Measurements from ENCODE around the gene SLC16A5. TPM values are rescaled to one million over a fixed set of nuclear protein-coding genes. Genes with fewer than 3 reads are reported as not detected.
"Not testable (repeated sequence)": the region's sequence is repeated elsewhere in the genome, so short reads cannot be mapped to it uniquely, and the experiment has no call there.

Gene SLC16A5
- total and polyA plus RNA-seq, 2 donors (not counting 1 experiment from before 2014, with no cell fraction given), result 9.3 to 14.5 TPM

- DNase-seq (no peak), ATAC-seq (ENCODE audit: low read depth) (peak; percentile 13)
- Mint-ChIP-seq H3K4me1 (peaks cover 56% of the 10 kb centered on the region), H3K4me3 (peak overlapping the region; percentile 43), H3K27ac (peak overlapping the region; percentile 71), H3K9me3 (ENCODE audit: insufficient read depth) (no peaks in the 10 kb centered on the region), H3K27me3 (no peaks in the 10 kb centered on the region)
- TF ChIP-seq EZH2 (IDR thresholded peaks at IDR 0.05; ENCODE audit: borderline replicate concordance, insufficient read depth, low read depth, low read length, poor library complexity, severe bottlenecking) (no peak), CTCF (IDR thresholded peaks at IDR 0.05) (no peak)
- CTCF ChIA-PET, result interaction anchor here (0.6 to 13.4 kb wide), 4 partner anchors 12 to 763 kb away, joined by 3 to 262 read pairs (median 10); partner anchors contain the start of gene ARMC7
- H3K4me2 ChIP-seq (replicated peaks; ENCODE audit: low read depth, low read length, poor library complexity, severe bottlenecking), result peak overlapping the region; percentile 53
- no peaks in the 10 kb centered on the region for H3K27me3 ChIP-seq (replicated peaks in 1 of 4; ENCODE audit: control extremely low read depth in 1 of 4, control insufficient read depth in 3 of 4, insufficient read depth in 4 of 4, low read length in 3 of 4)
- H3K9me3 ChIP-seq (ENCODE audit: control extremely low read depth in 1 of 3, control insufficient read depth in 2 of 3, insufficient read depth in 1 of 3, low read length in 2 of 3), result no peaks in the 10 kb centered on the region
- H3K27ac ChIP-seq (ENCODE audit: low read length in 2 of 2), result peak overlapping the region in 1 of 2 donors; percentile 41
- POLR2A ChIA-PET, result no interaction called here
- peak overlapping the region; percentile 33 for H2AFZ ChIP-seq (ENCODE audit: insufficient read depth, low read depth, low read length, poor library complexity, severe bottlenecking)
- H3K4me3 ChIP-seq (ENCODE audit: control extremely low read depth in 1 of 5, extremely low read depth in 1 of 5, insufficient read depth in 1 of 5, low read depth in 2 of 5, low read length in 4 of 5), result no peak overlapping the region
- peaks cover 28% of the 10 kb centered on the region for H3K79me2 ChIP-seq (ENCODE audit: control insufficient read depth, insufficient read depth, low read length)
- H4K20me1 ChIP-seq (ENCODE audit: control insufficient read depth, insufficient read depth, low read length, poor library complexity, severe bottlenecking), result peaks cover 22% of the 10 kb centered on the region
- peaks cover 31 to 42% of the 10 kb centered on the region in 2 donors for H3K4me1 ChIP-seq (ENCODE audit: control insufficient read depth in 2 of 2, insufficient read depth in 2 of 2, low read length in 2 of 2)
- WGBS (ENCODE audit: insufficient coverage), result 40% methylated on average over 3 of the region's 3 CpGs
- H3K36me3 ChIP-seq (replicated peaks in 1 of 2; ENCODE audit: control extremely low read depth in 1 of 2, control insufficient read depth in 1 of 2, extremely low read depth in 1 of 2, insufficient read depth in 2 of 2, low read length in 1 of 2), result peaks cover 0 to 19% of the 10 kb centered on the region in 2 experiments
- no peak overlapping the region for H3K9ac ChIP-seq (ENCODE audit: low read length)
- intact Hi-C loops (cut with micrococcal nuclease), result no loop called here
Measured at GRCh38 chr17:75125984-75126383, 38.2 kb downstream of the SLC16A5 start.

DNA sequence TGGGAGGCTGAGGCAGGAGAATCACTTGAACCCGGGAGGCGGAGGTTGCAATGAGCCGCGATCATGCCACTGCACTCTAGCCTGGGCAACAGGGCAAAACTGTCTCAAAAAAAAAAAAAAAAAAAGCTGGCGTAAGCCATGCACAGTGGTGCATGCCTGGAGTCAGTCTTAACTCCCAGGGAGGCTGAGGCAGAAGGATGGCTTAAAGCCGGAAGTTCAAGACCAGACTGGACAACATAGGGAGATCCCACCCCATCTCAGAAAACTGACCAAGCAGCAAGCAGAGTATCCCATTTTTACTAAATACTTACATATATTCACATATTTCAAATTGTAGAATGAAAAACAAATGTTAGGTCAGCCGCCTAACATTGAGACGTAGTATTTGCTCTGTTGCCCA lies 39.2 kb downstream of the SLC16A5 start:
- Histone ChIP-seq H3K4me3 (ENCODE audit: control extremely low read depth in 1 of 5, extremely low read depth in 1 of 5, insufficient read depth in 1 of 5, low read depth in 2 of 5, low read length in 4 of 5) (no peak overlapping the region), H2AFZ (ENCODE audit: insufficient read depth, low read depth, low read length, poor library complexity, severe bottlenecking) (no peak overlapping the region), H3K4me2 (replicated peaks; ENCODE audit: low read depth, low read length, poor library complexity, severe bottlenecking) (no peak overlapping the region), H3K4me1 (ENCODE audit: control insufficient read depth in 2 of 2, insufficient read depth in 2 of 2, low read length in 2 of 2) (peaks cover 31 to 45% of the 10 kb centered on the region in 2 donors), H3K27ac (ENCODE audit: low read length in 2 of 2) (peak overlapping the region in 1 of 2 donors; percentile 19), H3K79me2 (ENCODE audit: control insufficient read depth, insufficient read depth, low read length) (peaks cover 28% of the 10 kb centered on the region), H3K27me3 (replicated peaks in 1 of 4; ENCODE audit: control extremely low read depth in 1 of 4, control insufficient read depth in 3 of 4, insufficient read depth in 4 of 4, low read length in 3 of 4) (no peaks in the 10 kb centered on the region), H3K9me3 (ENCODE audit: control extremely low read depth in 1 of 3, control insufficient read depth in 2 of 3, insufficient read depth in 1 of 3, low read length in 2 of 3) (no peaks in the 10 kb centered on the region), H4K20me1 (ENCODE audit: control insufficient read depth, insufficient read depth, low read length, poor library complexity, severe bottlenecking) (peaks cover 23% of the 10 kb centered on the region), H3K36me3 (replicated peaks in 1 of 2; ENCODE audit: control extremely low read depth in 1 of 2, control insufficient read depth in 1 of 2, extremely low read depth in 1 of 2, insufficient read depth in 2 of 2, low read length in 1 of 2) (peaks cover 0 to 17% of the 10 kb centered on the region in 2 experiments), H3K9ac (ENCODE audit: low read length) (no peak overlapping the region)
- peak overlapping the region; percentile 53 for H3K27ac Mint-ChIP-seq
- intact Hi-C loops (cut with micrococcal nuclease), result no loop called here
- POLR2A ChIA-PET, result interaction anchor here (0.6 to 0.7 kb wide), 2 partner anchors 9 to 18 kb away, joined by 4 to 5 read pairs; no protein-coding TSS in a partner anchor
- no peak for TF ChIP-seq CTCF (IDR thresholded peaks at IDR 0.05)
- DNase-seq (no peak), ATAC-seq (ENCODE audit: low read depth) (no peak)
- no peaks in the 10 kb centered on the region for H3K9me3 Mint-ChIP-seq (ENCODE audit: insufficient read depth)
- H3K27me3 Mint-ChIP-seq, result no peaks in the 10 kb centered on the region
- WGBS (ENCODE audit: insufficient coverage), result 82% methylated on average over 7 of the region's 8 CpGs
- H3K4me3 Mint-ChIP-seq, result no peak overlapping the region
- CTCF ChIA-PET, result interaction anchor here (3.5 to 13.4 kb wide), 2 partner anchors 13 to 45 kb away, joined by 17 to 262 read pairs; partner anchors contain the start of gene ARMC7
- H3K4me1 Mint-ChIP-seq, result peaks cover 56% of the 10 kb centered on the region

GRCh38 chr17:75127936-75128335 lies 40.2 kb downstream of the SLC16A5 start:
- Histone ChIP-seq H3K36me3 (replicated peaks in 1 of 2; ENCODE audit: control extremely low read depth in 1 of 2, control insufficient read depth in 1 of 2, extremely low read depth in 1 of 2, insufficient read depth in 2 of 2, low read length in 1 of 2) (peaks cover 0 to 17% of the 10 kb centered on the region in 2 experiments), H3K79me2 (ENCODE audit: control insufficient read depth, insufficient read depth, low read length) (peaks cover 23% of the 10 kb centered on the region), H3K4me1 (ENCODE audit: control insufficient read depth in 2 of 2, insufficient read depth in 2 of 2, low read length in 2 of 2) (peaks cover 37 to 53% of the 10 kb centered on the region in 2 donors), H4K20me1 (ENCODE audit: control insufficient read depth, insufficient read depth, low read length, poor library complexity, severe bottlenecking) (peaks cover 23% of the 10 kb centered on the region)
- ATAC-seq (ENCODE audit: low read depth); H3K9ac ChIP-seq (ENCODE audit: low read length); intact Hi-C loops (cut with micrococcal nuclease); H2AFZ ChIP-seq (ENCODE audit: insufficient read depth, low read depth, low read length, poor library complexity, severe bottlenecking); H3K27me3 ChIP-seq (replicated peaks in 1 of 4; ENCODE audit: control extremely low read depth in 1 of 4, control insufficient read depth in 3 of 4, insufficient read depth in 4 of 4, low read length in 3 of 4); H3K27me3 Mint-ChIP-seq; H3K27ac ChIP-seq (ENCODE audit: low read length in 2 of 2); H3K9me3 Mint-ChIP-seq (ENCODE audit: insufficient read depth); H3K4me3 ChIP-seq (ENCODE audit: control extremely low read depth in 1 of 5, extremely low read depth in 1 of 5, insufficient read depth in 1 of 5, low read depth in 2 of 5, low read length in 4 of 5); H3K4me3 Mint-ChIP-seq; POLR2A ChIA-PET; DNase-seq; H3K9me3 ChIP-seq (ENCODE audit: control extremely low read depth in 1 of 3, control insufficient read depth in 2 of 3, insufficient read depth in 1 of 3, low read length in 2 of 3); H3K4me2 ChIP-seq (replicated peaks; ENCODE audit: low read depth, low read length, poor library complexity, severe bottlenecking): not testable (repeated sequence)
- H3K27ac Mint-ChIP-seq, result peak overlapping the region; percentile 41
- peaks cover 59% of the 10 kb centered on the region for H3K4me1 Mint-ChIP-seq
- 97% methylated on average over 5 of the region's 5 CpGs for WGBS (ENCODE audit: insufficient coverage)
- CTCF ChIA-PET, result interaction anchor here (13.4 kb wide), 1 partner anchor 14 kb away, joined by 262 read pairs; the partner anchor contains the start of gene ARMC7
